CD14-positive monocyte (primary cell): ENCODE measurements around the gene RANBP10. TPM values are rescaled to one million over a fixed set of nuclear protein-coding genes. Genes with fewer than 3 reads are reported as not detected.

ENCODE experiments used
- DNase-seq, 3 donors: peaks; one replicate each; pipeline ENCODE4 v3.0.0-alpha.2; 2011 to 2022
- H2AFZ ChIP-seq: 2 replicates; pipeline ENCODE4 v1.6.0; 2012; ENCODE audit warnings: mild to moderate bottlenecking, low read depth, low read length, inconsistent platforms; ENCODE audit not compliant: insufficient read depth, poor library complexity, severe bottlenecking
- H3K27ac ChIP-seq, 2 donors: 1 replicate in 1 of 2; 2 replicates in 1 of 2; pipeline ENCODE4 v1.5.1; 2012 to 2013; ENCODE audit warnings: low read length in 2 of 2, control low read depth in 1 of 2, inconsistent platforms in 1 of 2, low read depth in 1 of 2, mild to moderate bottlenecking in 1 of 2
- H3K27me3 ChIP-seq, 2 donors: one replicate each; pipeline versions ENCODE4 v1.6.0 to v1.6.1; 2011 to 2013; ENCODE audit warnings: low read length in 2 of 2; ENCODE audit not compliant: control insufficient read depth in 2 of 2, insufficient read depth in 2 of 2
- H3K36me3 ChIP-seq, 2 donors: replicated peaks in 1 of 2; 1 replicate in 1 of 2; 2 replicates in 1 of 2; pipeline versions ENCODE4 v1.5.1 to v1.6.1; 2012 to 2013; ENCODE audit warnings: low read length in 2 of 2, control low read depth in 1 of 2, inconsistent platforms in 1 of 2, mild to moderate bottlenecking in 1 of 2; ENCODE audit not compliant: insufficient read depth in 2 of 2, control insufficient read depth in 1 of 2
- H3K4me1 ChIP-seq, 2 donors: 1 replicate in 1 of 2; 2 replicates in 1 of 2; pipeline versions ENCODE4 v1.5.1 to v1.6.1; 2012 to 2013; ENCODE audit warnings: low read length in 2 of 2, control low read depth in 1 of 2, inconsistent platforms in 1 of 2, mild to moderate bottlenecking in 1 of 2, moderate library complexity in 1 of 2; ENCODE audit not compliant: insufficient read depth in 2 of 2, control insufficient read depth in 1 of 2
- H3K4me2 ChIP-seq: replicated peaks from 2 replicates; pipeline ENCODE3; 2012; ENCODE audit warnings: low read length, moderate library complexity, mild to moderate bottlenecking; ENCODE audit not compliant: poor library complexity, severe bottlenecking; ENCODE audit errors: extremely low read depth
- H3K4me3 ChIP-seq, 3 experiments: fragments of 200-600 bp in 1 of 3; sonication (generic) in 1 of 3; replicated peaks in 1 of 3; 1 replicate in 2 of 3; 2 replicates in 1 of 3; pipeline ENCODE4 v1.5.1; 2011 to 2013; ENCODE audit warnings: low read length in 3 of 3, mild to moderate bottlenecking in 3 of 3, control low read depth in 2 of 3, low read depth in 2 of 3, inconsistent platforms in 1 of 3, moderate library complexity in 1 of 3
- H3K79me2 ChIP-seq: 2 replicates; pipeline ENCODE4 v1.6.0; 2012; ENCODE audit warnings: mild to moderate bottlenecking, control low read depth, inconsistent platforms, low read length, moderate library complexity; ENCODE audit not compliant: insufficient read depth
- H3K9ac ChIP-seq: 2 replicates; pipeline ENCODE4 v1.6.0; 2017; ENCODE audit warnings: low read length, mild to moderate bottlenecking; ENCODE audit not compliant: insufficient read depth, poor library complexity, severe bottlenecking
- H3K9me3 ChIP-seq, 2 donors: replicated peaks in 1 of 2; 1 replicate in 1 of 2; 2 replicates in 1 of 2; pipeline versions ENCODE4 v1.5.1 to v1.6.1; 2012 to 2013; ENCODE audit warnings: low read length in 2 of 2, control low read depth in 1 of 2; ENCODE audit not compliant: control insufficient read depth in 1 of 2, insufficient read depth in 1 of 2
- H4K20me1 ChIP-seq: 2 replicates; pipeline ENCODE4 v1.6.0; 2012; ENCODE audit warnings: mild to moderate bottlenecking, low read length, control low read depth, moderate library complexity; ENCODE audit not compliant: insufficient read depth
- H3K27ac Mint-ChIP-seq, 7 donors: one replicate each; pipeline ENCODE4 v1.8.0; 2020; ENCODE audit warnings: mild to moderate bottlenecking in 7 of 7, mixed read lengths in 7 of 7, moderate library complexity in 6 of 7, inconsistent platforms in 2 of 7
- H3K27me3 Mint-ChIP-seq, 3 donors: one replicate each; pipeline ENCODE4 v1.8.0; 2021 to 2022; ENCODE audit warnings: low read depth in 3 of 3, mild to moderate bottlenecking in 3 of 3, mixed read lengths in 3 of 3, moderate library complexity in 3 of 3, inconsistent platforms in 1 of 3
- H3K36me3 Mint-ChIP-seq, 2 donors: one replicate each; pipeline ENCODE4 v1.8.0; 2020; ENCODE audit warnings: mixed read lengths in 2 of 2, inconsistent platforms in 1 of 2, mild to moderate bottlenecking in 1 of 2
- H3K4me1 Mint-ChIP-seq: one replicate; pipeline ENCODE4 v1.8.0; 2020; ENCODE audit warnings: mild to moderate bottlenecking, mixed read lengths
- H3K4me3 Mint-ChIP-seq, 2 donors: one replicate each; pipeline ENCODE4 v1.8.0; 2020; ENCODE audit warnings: mild to moderate bottlenecking in 2 of 2, mixed read lengths in 2 of 2, moderate library complexity in 1 of 2
- H3K9me3 Mint-ChIP-seq, 7 donors: one replicate each; pipeline ENCODE4 v1.8.0; 2020 to 2022; ENCODE audit warnings: mixed read lengths in 7 of 7, mild to moderate bottlenecking in 6 of 7, moderate library complexity in 6 of 7, inconsistent platforms in 2 of 7
- WGBS: methylation state at CpG from one replicate; pipeline ENCODE4 v1.1.5; 2013; ENCODE audit warnings: missing lambda C conversion rate; ENCODE audit not compliant: insufficient coverage; 5-methylcytosine and 5-hydroxymethylcytosine counted together
- intact Hi-C, 2 donors: fragments of 100-400 bp; cut with micrococcal nuclease; formaldehyde crosslinking; loops; one replicate each; pipeline versions ENCODE4 v1.15.0 to v1.15.1; 2023
- polyA plus RNA-seq, 3 donors: library from polyadenylated mRNA; depleted of rRNA in 1 of 3; unstranded in 2 of 3; stranded (reverse) in 1 of 3; fragments of 300-500 nt in 2 of 3; fragments of >200 nt in 1 of 3; fragmentation: Illumina TruSeq in 2 of 3; gene quantifications; 1 replicate in 2 of 3; 2 replicates in 1 of 3; pipeline ENCODE4 v1.2.3, GENCODE V29; 2012 to 2021
- TF ChIP-seq, protein P1 (sequence below): fragments of 200-600 bp; IDR thresholded peaks from one replicate; pipeline ENCODE4 v1.8.0; 2022; ENCODE audit warnings: antibody characterized with exemption, mild to moderate bottlenecking

The RANBP10 gene
- polyA plus RNA-seq, 3 donors: 6.4 to 16.7 (median 6.6) TPM

DNA sequence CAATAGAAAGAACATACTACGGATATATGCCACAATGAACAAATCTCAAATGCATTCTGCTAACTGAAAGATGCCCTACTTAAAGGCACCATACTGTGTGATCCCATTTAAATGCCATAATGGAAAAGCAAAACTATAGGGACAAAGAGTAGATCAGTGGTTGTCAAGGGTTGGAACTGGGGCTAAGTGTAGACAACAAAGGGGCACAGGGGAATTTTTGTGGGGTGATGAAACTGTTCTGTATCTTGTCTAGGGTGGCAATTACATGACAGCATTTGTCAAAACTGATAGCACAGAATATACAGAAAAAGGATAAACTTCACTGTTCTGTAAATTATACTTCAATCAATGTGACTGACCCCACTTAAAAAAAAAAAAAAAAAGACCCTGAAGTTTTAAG lies 104.9 kb downstream of the RANBP10 start:
- H3K79me2 ChIP-seq: peaks cover 2% of the 10 kb centered on the region
- H3K9me3 ChIP-seq: peaks cover 0 to 11% of the 10 kb centered on the region in 2 donors
- intact Hi-C loops: no loop called here
- Mint-ChIP-seq H3K9me3 (peaks cover 0 to 14% (median 5%) of the 10 kb centered on the region in 7 donors), H3K4me3 (no peak overlapping the region), H3K27ac (no peak overlapping the region), H3K36me3 (peaks cover 11 to 13% of the 10 kb centered on the region in 2 donors), H3K27me3 (no peaks in the 10 kb centered on the region), H3K4me1 (peaks cover 16% of the 10 kb centered on the region)
- H3K27me3 ChIP-seq: no peaks in the 10 kb centered on the region
- no peak overlapping the region for H2AFZ ChIP-seq
- no peak overlapping the region for H3K4me3 ChIP-seq
- peaks cover 3 to 14% of the 10 kb centered on the region in 2 donors for H3K4me1 ChIP-seq
- H3K9ac ChIP-seq: no peak overlapping the region
- H3K4me2 ChIP-seq: no peak overlapping the region
- no peaks in the 10 kb centered on the region for H3K36me3 ChIP-seq
- TF ChIP-seq, protein P1, sequence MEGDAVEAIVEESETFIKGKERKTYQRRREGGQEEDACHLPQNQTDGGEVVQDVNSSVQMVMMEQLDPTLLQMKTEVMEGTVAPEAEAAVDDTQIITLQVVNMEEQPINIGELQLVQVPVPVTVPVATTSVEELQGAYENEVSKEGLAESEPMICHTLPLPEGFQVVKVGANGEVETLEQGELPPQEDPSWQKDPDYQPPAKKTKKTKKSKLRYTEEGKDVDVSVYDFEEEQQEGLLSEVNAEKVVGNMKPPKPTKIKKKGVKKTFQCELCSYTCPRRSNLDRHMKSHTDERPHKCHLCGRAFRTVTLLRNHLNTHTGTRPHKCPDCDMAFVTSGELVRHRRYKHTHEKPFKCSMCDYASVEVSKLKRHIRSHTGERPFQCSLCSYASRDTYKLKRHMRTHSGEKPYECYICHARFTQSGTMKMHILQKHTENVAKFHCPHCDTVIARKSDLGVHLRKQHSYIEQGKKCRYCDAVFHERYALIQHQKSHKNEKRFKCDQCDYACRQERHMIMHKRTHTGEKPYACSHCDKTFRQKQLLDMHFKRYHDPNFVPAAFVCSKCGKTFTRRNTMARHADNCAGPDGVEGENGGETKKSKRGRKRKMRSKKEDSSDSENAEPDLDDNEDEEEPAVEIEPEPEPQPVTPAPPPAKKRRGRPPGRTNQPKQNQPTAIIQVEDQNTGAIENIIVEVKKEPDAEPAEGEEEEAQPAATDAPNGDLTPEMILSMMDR: no peak
- WGBS: no CpG with 5 or more reads among the region's 1 CpG
- DNase-seq: no peak
- no peaks in the 10 kb centered on the region for H4K20me1 ChIP-seq
- H3K27ac ChIP-seq: no peak overlapping the region

DNA sequence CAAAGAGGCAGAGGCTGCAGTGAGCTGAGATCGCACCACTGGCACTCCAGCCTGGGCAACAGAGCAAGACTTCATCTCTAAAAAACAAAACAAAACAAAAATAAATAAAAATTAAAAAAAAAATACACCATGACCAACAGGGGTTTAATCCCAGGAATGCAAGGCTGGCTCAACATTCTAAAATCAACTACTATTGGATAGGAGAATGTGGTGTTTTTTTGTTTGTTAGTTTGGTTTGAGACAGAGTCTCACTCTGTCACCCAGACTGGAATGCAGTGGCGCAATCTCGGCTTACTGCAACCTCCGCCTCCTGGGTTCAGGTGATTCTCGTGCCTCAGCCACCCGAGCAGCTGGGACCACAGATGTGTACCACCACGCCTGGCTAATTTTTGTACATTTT lies 107.1 kb downstream of the RANBP10 start:
- H3K79me2 ChIP-seq: no peaks in the 10 kb centered on the region
- H3K27ac ChIP-seq: no peak overlapping the region
- intact Hi-C loops: no loop called here
- Mint-ChIP-seq H3K9me3 (peaks cover 0 to 14% (median 5%) of the 10 kb centered on the region in 7 donors), H3K4me1 (peaks cover 18% of the 10 kb centered on the region), H3K27me3 (no peaks in the 10 kb centered on the region), H3K27ac (no peak overlapping the region), H3K36me3 (peaks cover 9 to 13% of the 10 kb centered on the region in 2 donors), H3K4me3 (no peak overlapping the region)
- H2AFZ ChIP-seq: no peak overlapping the region
- H3K9ac ChIP-seq: no peak overlapping the region
- no peak overlapping the region for H3K4me3 ChIP-seq
- H4K20me1 ChIP-seq: no peaks in the 10 kb centered on the region
- H3K27me3 ChIP-seq: no peaks in the 10 kb centered on the region
- peaks cover 0 to 11% of the 10 kb centered on the region in 2 donors for H3K9me3 ChIP-seq
- H3K36me3 ChIP-seq: no peaks in the 10 kb centered on the region
- TF ChIP-seq, protein P1: no peak
- no peak overlapping the region for H3K4me2 ChIP-seq
- 100% methylated on average over 5 of the region's 7 CpGs for WGBS
- no peak for DNase-seq
- peaks cover 3 to 14% of the 10 kb centered on the region in 2 donors for H3K4me1 ChIP-seq
